HG03135 (cell line): ENCODE results near the gene CLCN6.

Experiments used
- ATAC-seq: cut with Tn5 transposase; IDR thresholded peaks from one replicate; pipeline ENCODE4 v1.9.1; 2021; ENCODE audit warnings: mild to moderate bottlenecking, moderate library complexity; ENCODE audit not compliant: unreplicated experiment

The CLCN6 gene

GRCh38 chr1:11823366-11824137 lies 17.6 kb downstream of the CLCN6 start:
- ATAC-seq: no peak

DNA sequence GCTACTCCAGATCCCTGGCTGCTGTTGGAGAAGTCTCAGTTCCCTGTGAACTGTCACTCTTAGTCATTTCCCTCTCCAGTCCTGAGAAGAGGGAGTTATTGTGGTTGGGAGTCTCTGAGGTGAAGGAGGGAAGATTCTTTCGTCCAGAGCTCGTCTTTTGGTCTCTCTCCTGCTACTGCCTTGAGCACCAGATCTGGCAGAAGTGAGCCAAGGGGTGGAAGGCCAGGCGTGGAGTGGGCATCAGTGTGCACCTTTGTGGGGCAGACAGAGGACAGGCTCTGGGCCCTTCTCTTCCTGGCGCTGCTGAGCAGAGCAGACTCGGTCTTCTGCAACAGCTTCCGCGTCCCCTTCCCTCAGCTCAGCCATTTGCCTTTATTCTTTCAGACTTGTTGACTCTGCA lies 19.1 kb downstream of the CLCN6 start:
- no peak for ATAC-seq

GRCh38 chr1:11826946-11827345 lies 21.0 kb downstream of the CLCN6 start:
- no peak for ATAC-seq

DNA sequence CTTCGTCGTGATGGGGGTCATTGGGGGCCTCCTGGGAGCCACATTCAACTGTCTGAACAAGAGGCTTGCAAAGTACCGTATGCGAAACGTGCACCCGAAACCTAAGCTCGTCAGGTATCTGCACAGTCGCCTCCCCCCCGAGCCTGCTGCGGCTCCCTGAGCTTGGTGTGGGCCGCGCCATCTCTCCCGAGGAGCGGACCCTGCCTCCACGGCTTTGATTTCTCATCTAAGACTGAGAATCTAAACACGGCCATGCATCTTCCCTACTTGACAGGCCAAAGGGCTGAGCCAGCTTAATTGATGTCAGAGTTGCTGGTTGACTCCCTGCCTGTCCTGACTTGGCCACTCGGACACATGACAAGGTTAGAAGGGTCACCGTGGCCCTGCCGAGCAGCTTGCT lies 22.5 kb downstream of the CLCN6 start:
- ATAC-seq: no peak

DNA sequence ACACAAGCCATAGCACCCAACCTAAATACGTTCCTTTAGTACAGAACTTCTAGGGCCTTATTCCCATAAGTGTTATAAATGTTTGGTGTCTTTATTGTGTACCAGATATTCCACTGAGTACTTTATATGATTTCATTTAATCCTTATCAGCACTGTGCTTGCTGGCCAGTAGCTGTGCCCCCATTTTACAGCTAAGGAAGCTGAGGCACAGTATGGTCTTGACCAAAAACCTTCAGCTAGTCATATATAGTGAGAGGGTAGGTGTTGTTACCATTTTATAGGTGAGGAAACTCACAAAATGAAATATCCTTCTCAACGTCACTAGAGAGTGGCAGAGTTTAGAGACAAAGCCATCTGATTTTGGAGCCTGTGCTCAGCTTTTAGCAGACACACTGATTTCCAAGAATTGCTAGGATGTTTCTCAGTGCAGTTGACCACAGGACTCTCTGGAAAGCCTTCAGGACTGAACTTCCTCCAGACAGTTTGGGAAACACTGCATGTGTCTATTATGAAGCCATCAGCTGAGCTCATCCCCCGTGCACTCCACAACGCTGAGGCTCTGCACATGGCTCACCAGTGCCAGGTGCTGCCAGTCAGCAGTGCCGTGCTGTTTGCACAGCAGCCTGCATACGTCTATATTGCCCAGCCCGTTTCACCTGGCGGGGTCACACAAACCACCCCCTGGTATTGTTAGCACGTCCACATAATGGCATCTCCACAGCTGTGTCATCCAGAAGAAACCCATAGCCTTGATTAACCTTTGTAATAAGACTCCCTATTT lies 26.1 kb downstream of the CLCN6 start:
- ATAC-seq: no peak

- no peak for ATAC-seq
Observed at GRCh38 chr1:11833497-11833896, 27.5 kb downstream of the CLCN6 start.

- ATAC-seq: no peak
Observed at GRCh38 chr1:11833900-11834299, 27.9 kb downstream of the CLCN6 start.

DNA sequence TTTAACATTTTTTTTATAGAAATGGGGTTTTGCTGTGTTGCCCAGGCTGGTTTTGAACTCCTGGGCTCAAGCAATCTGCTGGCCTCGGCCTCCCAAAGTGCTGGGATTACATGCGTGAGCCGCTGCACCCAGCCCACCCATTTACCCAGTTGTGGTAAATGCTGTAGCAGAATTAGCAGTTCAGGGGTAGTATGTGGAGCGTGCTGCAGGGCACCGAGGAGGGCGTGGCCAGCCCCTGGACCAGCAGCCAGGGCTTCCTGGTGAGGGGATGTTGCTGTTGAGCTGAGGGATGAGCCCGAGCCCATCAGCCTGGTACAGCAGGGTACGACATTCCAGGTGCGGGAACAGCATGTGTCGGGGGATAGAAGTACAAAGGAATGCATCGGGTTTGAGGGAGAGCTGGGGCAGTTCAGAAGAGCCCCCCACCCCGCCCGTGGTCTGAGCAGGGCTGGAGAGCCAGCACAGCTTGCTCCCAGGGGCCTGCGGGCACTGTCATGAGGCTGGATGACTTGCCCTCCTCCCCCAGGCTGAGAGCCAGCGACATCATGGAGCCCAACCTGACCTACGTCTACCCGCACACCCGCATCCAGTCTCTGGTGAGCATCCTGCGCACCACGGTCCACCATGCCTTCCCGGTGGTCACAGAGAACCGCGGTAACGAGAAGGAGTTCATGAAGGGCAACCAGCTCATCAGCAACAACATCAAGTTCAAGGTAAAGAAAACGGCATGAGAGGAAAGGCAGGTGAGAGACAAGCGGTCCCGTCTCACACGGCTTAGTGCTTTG lies 29.6 kb downstream of the CLCN6 start:
- ATAC-seq: no peak

- ATAC-seq: no peak
Observed at GRCh38 chr1:11836955-11837766, 31.2 kb downstream of the CLCN6 start.

GRCh38 chr1:11837767-11838348 lies 31.9 kb downstream of the CLCN6 start:
- ATAC-seq: no peak

GRCh38 chr1:11838349-11839272 lies 32.6 kb downstream of the CLCN6 start:
- ATAC-seq: no peak

DNA sequence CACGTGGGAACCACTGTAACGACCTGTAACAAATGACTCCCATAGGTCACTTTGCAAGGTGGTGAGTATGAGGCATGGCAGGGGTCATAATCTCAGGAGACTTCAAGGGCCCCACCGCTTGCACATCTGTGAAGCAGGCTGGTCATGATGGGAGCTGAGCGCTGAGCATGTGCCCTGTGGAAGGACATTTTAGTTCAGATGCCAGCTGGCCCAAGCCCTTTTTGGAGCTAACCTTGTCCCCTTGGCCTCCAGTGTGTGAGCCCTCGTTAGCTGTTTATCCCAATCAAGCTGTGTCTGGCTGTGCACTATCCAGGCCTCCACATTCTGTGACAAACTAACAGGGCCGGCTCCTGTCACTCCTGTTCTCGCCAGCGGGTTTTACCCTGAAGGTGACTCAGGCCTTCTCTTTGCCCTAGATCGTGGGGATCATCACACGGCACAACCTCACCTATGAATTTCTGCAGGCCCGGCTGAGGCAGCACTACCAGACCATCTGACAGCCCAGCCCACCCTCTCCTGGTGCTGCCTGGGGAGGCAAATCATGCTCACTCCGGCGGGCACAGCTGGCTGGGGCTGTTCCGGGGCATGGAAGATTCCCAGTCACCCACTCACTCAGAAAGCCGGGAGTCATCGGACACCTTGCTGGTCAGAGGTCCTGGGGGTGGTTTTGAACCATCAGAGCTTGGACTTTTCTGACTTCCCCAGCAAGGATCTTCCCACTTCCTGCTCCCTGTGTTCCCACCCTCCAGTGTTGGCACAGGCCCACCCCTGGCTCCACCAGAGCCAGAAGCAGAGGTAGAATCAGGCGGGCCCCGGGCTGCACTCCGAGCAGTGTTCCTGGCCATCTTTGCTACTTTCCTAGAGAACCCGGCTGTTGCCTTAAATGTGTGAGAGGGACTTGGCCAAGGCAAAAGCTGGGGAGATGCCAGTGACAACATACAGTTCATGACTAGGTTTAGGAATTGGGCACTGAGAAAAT lies 34.0 kb downstream of the CLCN6 start:
- ATAC-seq: no peak

GRCh38 chr1:11841245-11842153 lies 35.5 kb downstream of the CLCN6 start:
- ATAC-seq: no peak

DNA sequence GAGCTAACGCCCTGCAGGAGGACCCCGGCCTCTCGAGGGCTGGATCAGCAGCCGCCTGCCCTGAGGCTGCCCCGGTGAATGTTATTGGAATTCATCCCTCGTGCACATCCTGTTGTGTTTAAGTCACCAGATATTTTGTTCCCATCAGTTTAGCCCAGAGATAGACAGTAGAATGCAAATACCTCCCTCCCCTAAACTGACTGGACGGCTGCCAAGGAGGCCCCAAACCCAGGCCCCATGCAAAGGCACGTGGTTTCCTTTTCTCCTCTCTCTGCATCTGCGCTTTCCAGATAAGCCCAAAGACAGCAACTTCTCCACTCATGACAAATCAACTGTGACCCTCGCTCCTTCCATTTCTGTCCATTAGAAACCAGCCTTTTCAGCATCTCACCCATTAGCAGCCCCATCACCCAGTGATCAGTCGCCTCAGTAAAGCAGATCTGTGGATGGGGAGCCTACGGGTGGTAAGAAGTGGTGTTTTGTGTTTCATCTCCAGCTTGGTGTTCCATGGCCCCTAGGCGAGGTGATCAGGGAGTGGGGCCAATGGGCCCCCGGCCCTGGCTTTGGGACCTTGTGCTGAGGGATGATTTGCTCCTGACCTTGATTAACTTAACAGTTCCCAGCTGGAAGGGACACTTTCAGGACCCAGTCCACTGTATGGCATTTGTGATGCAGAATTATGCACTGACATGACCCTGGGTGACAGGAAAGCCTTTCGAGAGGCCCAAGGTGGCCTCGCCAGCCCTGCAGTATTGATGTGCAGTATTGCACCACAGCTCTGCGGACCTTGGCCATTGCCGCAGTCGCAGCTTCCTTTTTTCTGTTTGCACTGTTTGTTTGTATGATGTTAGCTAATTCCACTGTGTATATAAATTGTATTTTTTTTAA lies 36.4 kb downstream of the CLCN6 start:
- ATAC-seq: no peak

GRCh38 chr1:11845641-11846335 lies 39.8 kb downstream of the CLCN6 start:
- ATAC-seq: no peak
